GM18519 (cell line): ENCODE data around the gene IQCE.

Experiments
- ATAC-seq: cut with Tn5 transposase; IDR thresholded peaks from one replicate; pipeline ENCODE4 v1.9.1; 2021; ENCODE audit warnings: mild to moderate bottlenecking, moderate library complexity; ENCODE audit not compliant: unreplicated experiment, low FRiP score

The IQCE gene

DNA sequence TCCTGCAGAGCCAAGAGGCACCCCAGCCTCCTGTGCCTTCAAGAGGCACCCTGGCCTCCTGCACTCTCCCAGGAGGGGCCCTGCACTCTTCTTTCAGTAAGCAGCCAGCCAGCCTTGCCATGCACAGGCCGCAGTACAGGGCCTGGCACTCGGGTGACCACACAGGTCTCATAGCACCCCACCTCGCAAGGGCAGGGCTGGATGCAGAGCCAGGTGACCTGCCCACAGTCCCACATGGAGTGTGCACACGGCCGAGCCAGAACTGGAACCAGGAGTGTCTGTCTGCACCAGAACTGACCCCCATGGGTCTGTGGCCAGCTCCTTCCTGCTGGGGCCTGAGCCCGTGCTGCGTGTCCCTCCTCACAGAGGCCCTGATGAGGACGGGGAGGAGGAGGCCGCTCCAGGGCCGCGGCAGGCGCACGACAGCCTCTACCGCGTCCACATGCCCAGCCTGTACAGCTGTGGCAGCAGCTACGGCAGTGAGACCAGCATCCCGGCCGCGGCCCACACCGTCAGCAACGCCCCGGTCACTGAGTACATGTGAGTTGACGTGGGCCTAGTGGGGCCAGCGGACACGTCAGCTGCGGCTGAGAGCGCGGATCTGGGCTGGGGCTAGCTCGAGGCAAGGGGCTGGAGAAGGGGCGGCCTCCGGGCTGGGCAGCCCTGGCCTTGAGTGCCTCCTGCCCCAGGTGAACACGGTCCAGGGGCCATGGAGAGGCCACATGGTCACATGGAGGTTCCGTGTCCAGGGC lies 99.3 kb downstream of the IQCE start:
- ATAC-seq, result no peak

DNA sequence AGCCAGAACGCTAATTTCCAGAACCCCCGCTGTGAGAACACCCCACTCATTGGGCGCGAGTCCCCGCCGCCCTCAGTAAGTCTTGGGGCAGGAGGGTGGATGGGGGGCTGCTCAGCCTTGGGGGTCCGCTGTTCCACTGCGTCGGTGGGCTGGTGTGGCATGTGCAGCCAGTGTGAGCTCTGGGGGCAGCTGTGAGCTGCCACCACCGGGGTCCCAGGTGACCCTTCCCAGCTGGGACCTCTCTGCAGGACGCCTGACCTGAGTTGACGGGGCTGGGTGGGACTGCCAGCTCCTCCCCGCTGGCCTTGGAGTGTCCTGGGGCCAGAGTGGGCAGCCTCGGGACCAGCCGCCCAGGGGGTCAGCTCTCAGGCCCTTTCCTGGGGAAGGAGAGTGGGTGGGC lies 100.2 kb downstream of the IQCE start:
- ATAC-seq, result no peak

DNA sequence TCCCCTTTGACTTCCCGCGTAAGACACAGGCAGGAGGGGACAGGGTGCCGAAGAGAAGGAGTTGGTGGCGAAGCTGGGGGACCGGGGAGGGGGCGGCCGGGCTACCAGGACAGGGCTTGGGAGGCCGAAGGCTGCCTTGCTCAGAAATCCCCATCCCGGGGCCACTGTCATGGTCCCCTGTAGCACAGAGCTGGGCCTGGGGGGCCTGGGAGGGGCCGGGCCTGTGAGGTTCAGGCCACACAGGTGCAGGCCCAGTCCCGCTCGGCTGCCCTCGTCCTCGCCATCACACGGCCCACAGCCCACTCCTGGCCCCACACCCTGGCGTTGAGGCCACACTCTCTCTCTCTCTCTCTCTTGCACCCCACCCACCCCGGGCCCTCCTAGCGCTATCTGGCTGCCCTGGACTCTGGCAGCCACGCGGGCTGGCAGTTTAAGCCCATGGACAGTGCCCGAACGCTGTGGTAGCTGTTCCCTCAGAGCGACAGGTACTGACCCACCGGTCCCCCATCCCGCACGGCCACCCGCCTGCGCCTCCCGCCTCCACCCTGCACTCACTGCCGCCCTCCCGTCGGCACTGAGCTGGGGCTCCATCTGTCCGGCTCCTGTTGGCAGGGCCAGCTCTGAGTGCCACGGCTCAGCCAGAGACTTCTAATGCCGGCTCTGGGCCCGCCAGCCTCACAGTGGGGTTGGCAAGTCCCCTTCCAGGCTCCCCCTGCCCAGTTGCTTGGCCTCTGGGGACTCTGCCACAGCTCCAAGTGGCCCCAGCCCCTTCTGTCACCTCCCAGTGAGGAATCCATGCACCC lies 101.0 kb downstream of the IQCE start:
- no peak for ATAC-seq

DNA sequence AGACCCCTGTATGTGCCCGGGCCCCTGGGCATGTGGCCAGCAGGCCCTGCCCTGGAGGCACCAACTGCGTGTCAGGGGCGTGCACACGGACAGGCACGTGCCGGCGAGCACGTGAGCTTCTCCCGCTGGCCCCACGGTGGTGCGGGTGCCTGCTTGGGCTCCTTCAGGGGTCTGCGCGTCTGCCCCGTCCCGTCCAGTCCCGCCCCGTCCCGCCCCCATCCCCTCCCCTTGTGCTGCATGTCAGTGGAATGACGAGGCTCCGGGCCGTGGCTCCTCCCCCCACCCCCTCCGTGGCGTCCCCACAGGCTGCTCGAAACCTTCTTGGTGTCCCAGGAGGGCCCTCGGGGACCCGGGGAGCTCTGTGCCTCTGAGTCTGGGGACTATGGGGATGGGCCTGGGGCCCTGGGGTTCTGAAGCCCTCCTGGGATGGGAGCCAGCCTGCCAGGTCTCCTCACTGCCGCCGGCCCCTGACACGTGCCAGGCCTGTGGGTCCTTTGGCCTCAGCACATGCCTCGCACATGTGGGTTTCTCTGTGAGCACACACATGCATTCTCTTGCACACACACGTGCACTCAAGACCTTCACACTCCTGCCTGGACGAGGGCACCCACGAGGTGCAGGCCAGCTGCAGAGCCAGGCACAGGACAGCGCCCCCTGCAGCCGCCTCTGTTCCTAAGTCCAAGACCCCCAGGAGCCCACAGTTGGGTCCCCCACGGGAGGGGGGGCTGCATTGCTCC lies 101.7 kb downstream of the IQCE start:
- no peak for ATAC-seq

DNA sequence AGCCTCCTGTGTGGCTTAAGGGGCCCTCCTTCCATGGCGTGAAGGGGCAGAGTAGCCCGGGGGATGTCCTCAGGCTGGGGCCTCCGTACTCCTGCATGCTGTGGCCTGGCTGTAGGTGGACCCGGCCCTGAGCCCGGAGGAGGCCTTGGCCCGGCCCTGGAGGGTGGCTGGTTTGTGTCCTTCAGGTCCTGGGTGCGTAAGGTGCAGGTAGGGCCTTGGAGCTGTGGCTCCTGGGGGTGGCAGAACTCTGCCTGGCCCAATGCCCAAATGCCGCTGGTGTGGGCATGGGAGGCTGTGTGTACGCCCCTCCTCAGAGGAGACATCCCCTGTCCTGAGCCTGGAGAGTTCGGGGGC lies 102.3 kb downstream of the IQCE start:
- ATAC-seq, result no peak

- no peak for ATAC-seq
Measured at GRCh38 chr7:2661602-2662272, 103.0 kb downstream of the IQCE start.

DNA sequence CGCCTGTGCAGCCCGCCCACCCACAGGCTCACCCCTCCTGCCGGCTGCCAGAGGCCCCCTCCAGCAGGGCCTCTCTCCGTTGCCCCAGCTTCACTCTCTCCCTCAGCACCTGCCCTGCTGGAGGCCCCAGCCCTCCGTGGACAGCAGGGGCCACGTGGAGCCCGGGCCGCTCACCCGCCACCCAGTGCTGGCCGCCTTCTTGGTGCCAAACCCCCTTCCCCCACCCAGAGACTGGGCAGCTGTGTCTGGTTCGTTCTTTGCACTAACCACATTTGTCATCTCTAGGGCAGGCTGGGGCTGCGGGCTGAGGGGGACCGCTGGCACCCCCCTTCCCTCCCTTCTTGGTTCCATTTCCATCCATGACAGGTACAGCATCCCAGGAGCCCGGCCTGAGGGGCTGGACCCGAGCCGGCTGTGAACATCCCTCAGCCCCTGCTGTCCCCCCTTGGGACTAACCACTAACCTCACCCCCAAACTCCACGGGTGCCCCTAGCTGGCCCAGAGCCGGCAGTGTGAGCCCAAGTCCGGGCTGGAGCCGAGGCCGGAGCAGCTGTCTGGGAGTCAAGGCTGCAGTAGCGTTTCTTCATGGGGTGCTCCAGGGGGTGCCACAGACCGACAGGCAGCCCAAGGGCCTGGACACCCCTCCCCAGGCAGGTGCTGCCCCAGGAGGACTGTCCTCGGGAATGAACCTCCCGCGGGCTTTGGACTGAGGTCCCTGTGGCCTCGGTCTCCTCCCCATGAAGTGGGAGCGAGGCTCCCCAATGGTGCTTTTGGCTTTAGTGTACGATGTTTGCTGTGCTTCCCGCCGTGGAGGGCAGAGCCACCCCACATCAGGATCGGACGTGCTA lies 103.7 kb downstream of the IQCE start:
- no peak for ATAC-seq

- ATAC-seq, result no peak
Measured at GRCh38 chr7:2663121-2663886, 104.5 kb downstream of the IQCE start.

DNA sequence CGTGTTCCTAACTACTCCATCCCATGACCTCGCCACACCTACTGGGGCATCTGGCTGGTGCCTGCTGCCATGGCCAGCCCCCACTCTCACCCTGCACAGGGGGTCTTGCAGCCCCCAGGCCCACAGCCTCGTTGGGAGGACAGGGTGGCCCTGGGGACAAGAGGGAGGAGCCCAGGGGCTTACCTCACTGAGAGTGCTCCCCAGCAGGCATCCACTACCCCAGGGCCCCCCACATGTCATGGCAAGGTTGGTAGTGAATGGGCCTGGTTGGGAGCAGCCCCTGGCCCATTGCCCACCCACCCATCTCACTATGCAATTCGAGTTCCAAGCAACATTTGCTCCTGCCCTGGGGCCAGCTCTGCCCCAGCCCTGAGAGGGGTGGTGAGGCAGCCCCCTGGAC lies 105.2 kb downstream of the IQCE start:
- no peak for ATAC-seq
